ENCODE data around the gene CFAP161.

Gene CFAP161, protein sequence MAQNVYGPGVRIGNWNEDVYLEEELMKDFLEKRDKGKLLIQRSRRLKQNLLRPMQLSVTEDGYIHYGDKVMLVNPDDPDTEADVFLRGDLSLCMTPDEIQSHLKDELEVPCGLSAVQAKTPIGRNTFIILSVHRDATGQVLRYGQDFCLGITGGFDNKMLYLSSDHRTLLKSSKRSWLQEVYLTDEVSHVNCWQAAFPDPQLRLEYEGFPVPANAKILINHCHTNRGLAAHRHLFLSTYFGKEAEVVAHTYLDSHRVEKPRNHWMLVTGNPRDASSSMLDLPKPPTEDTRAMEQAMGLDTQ

DNA sequence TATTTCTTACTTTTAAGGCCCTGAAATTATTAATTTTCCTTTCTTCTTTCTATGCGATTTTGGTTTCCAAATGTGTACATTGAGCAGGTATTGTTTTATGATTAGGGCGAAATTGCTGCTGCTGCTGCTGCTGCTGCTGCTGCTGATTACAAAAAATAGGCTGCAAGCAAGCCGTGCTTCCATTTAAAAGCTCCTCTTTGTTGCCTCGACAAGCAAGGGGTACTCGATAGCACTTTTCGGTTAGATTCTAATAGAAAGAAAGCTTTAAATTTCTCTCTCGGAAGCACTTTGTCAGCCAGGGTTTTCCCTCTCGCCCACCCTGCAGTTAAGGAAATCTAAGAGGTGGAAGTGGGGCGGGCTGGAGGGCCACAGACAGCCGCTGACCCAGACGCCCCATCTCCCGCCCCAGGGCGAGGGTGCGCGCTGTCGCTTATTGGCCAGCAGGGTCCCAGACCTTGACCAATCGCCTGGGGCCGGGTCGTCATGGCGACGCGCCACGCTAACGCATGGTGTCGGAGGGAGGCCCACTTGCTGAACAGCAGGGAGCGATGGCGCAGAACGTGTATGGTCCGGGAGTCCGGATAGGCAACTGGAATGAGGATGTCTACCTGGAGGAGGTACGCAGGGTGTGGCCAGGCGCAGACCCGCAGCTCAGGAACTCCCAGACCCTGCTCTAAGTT, at the start of gene CFAP161:
Gene CFAP161, plus strand, starts transcription at position 489 of the 680 bp plus-strand sequence. Its CDS starts 60 bp downstream, at position 549.
- no peak for DNase-seq

DNA sequence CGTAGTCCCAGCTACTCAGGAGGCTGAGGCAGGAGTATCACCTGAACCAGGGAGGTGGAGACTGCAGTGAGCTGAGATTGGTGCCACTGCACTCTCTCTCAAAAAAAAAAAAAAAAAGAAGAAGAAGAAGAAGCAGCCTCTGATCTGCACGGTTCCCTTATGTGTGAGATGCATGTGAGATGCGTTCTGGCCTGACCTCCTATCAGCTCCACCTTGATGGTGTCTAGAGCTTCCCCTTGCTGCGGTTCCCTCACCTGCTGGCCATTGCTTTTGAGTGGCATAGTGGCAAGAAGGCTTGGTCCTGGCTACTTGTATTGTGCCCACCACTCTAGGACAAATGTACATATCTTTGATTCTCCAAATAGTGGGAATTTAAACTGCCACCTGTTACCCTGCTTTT, 49.4 kb upstream of the CFAP161 start:
- DNase-seq = no peak

DNA sequence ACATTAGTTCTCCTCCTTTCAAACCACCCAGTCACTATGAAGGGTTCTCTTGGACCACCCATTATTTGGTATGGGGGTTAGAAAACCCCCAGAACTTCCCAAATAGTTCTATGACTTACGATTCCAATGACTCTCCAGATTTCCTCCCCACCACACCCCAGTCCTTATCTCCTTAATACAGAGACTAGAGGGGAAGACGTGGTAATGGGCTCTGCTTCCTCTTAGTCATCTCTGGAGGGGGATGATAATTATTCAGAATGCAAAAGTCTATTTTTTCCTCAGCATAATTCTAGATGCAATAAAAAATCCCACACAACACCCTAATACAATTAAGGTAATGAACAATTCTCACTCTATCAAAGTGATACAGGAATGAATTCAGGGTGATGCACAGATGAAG, 48.9 kb upstream of the CFAP161 start:
- DNase-seq = no peak

DNA sequence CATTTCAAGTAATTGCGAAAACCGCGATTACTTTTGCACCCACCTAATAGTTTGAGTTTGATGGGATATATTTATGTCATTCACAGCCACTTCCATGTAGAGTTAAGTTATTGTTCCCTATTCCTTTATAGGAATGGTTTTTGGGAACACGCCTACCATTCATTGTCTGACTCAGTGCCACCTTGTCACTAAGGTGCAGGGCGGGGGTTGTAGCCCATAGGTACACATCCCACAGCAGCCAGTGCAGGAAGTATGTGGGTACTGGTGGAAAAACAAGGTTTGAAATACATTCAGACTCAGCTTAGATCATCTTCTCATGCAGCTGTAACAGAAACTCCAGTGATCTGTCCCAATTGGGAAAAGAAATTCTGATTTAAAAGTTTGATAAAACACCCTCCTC, 48.2 kb upstream of the CFAP161 start:
- no peak for DNase-seq

DNA sequence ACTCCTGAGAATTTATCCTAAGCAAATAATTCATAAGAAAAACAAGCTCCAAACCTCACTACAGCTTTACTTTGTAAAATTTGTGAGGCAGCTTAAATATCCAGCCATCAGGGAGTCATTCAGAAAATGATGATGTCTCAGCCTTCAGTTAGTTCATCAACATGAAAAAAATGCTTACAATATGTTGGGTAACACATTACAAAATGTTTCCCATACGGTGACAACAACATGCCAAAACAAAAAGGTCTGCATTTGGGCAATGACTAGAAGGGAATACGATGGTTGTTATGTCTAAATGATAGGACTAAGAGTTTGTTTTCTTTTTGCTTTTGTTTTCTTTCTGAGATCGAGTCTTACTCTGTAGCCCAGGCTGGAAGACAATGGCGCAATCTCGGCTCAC, 47.0 kb upstream of the CFAP161 start:
- no peak for DNase-seq

DNA sequence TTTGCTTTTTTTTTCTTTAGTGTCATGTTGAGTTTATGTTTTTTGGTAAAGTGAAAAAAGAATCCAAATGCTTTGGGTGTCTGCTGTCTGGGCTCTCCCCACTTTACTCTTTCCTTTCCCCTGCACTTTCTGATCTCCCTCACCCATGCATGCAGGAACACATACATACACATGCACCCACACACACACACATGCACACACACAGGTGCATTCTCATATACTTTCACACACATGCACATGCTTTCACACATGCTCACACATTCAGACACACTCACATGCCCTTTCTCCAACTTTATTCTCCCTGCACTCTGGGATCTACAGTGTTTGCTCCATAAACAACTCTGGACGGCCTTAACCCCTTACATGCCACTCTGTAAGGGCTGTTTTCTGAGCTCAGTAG, 46.4 kb upstream of the CFAP161 start:
- no peak for DNase-seq

DNA sequence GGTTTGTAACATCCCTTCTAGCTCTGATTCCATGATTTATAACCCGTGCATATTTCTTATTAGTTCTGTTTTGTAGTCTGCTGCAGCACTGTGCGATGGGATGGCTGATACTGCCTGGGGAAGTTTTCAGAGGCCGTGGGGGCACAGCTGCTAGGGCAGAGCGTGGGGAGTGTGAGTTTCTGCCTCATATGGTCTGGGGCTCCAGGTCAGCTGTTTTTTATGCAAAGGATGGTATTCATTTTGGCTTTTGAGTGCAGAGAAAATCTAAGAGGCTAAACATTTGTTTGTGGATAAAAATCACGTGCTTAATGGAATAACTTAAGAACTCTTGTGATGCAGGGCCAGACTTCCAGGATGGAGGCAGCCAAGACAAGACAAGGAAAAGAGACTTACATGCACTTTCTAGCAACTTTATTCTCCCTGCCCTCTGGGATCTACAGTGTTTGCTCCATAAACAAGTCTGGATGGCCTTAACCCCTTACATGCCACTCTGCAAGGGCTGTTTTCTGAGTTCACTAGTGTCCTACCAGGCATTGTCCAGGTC, 45.5 kb upstream of the CFAP161 start:
- no peak for DNase-seq

DNA sequence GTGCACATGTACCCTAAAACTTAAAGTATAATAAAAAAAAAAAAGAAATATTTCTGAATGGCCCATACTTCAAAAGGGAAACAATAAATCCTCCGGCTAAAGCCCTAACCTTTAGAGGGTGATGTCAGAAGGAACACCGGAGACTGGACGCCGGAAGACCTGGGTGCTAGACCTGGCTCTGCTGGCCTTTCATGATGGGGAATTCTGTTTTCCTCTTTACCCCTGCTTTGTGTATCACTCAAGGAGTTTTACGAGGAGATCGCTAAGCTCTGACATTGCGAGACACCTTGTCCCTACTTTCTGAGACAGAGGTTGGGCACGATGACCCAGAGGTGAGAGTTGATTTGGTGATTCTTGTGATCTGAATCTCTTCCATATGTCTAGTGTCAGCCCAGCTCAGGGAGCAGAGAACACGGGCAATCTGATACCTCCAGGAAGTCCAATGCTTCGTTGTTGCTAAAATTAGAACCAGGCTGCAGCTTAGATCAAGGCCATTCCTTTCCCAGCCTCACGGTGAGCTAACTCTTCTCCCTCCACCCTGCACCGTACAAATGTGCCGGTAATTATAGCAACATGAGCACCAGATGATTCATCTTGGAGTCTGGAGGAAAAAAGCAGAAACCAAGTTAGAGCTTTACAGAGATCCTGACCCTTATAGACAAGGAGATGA, 42.0 kb upstream of the CFAP161 start:
- peak in 1 of 2 experiments; percentile 25 for DNase-seq

DNA sequence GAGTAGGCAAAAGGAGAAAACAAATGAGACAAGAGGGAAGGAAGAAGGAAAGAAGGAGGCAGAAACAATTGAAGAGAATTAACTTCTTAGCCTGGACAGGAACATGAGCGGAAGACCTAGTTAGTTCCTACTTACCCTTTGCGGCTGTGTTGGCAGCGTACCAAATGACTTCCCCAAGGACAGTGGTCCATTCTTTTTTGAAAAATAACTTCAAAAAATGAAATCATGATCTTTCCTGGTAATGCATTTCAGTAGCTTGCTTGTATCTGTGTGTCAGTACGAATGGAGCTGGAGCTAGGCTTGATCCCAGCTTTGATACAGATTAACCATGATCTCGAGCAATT, 41.5 kb upstream of the CFAP161 start:
- no peak for DNase-seq

DNA sequence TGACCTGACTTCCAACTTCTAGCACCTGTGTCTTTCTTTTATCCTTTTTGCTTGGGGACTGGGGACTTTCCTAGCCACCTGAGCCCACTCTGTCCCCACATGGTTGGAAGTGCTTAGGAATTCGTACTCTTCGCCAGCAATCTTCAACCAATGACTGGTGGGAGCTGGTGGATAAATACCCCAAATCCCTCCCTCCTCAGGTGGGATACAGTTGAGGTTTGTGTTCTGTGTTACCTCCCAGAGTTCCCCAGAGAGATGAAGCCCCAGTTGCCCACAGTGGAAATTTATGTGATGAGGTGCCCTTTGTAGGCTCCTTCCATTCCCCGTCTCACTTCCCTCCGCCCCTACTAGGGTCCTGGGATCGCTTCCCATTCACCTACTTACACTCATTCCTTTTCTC, 40.1 kb upstream of the CFAP161 start:
- DNase-seq = no peak

DNA sequence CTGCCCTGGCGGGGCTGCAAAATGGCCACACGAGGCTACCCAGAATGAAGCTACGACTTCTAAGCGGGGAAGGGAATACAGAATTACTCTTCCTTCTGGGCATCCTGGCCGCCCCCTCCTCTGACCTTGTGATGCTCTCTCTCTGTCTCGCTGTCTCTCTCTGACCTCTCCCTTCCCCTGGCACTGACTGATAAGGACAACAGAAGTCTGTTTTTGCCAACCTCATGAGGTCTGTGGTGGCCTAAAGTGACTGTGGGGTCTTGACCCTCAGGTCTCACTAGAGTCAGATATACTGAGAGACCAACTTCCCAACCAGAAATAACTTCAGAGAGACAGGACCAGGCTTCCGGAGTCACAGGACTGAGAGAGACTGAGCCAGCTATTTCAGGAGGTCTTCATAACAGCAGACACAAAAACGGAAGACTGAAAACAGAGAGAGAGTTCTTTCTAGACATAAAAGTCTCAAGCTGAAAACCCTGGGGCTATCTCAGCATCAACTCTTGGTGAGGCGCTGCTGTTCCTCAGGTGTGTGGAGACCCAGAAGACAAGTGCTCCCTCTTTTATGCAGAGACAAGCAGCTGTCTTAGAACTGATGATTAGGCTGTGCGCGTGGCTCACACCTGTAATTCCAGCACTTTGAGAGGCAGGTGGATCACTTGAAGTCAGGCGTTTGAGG, 38.2 kb upstream of the CFAP161 start:
- DNase-seq = no peak

DNA sequence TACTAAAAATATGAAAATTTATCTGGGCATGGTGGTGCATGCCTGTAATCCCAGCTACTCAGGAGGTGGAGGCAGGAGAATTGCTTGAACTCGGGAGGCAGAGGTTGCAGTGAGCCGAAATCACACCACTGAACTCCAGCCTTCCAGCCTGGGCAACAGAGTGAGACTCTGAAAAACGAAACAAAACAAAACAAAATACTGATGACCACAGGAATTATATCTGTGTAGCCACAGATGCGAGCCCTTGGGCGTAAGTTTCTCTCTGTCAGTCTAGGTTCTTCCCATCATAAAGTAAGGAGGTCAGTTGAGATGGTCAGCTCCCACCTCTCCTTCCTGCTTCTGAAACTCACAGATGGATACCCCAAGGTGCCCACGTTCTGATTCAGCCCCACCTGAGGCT, 37.7 kb upstream of the CFAP161 start:
- no peak for DNase-seq

DNA sequence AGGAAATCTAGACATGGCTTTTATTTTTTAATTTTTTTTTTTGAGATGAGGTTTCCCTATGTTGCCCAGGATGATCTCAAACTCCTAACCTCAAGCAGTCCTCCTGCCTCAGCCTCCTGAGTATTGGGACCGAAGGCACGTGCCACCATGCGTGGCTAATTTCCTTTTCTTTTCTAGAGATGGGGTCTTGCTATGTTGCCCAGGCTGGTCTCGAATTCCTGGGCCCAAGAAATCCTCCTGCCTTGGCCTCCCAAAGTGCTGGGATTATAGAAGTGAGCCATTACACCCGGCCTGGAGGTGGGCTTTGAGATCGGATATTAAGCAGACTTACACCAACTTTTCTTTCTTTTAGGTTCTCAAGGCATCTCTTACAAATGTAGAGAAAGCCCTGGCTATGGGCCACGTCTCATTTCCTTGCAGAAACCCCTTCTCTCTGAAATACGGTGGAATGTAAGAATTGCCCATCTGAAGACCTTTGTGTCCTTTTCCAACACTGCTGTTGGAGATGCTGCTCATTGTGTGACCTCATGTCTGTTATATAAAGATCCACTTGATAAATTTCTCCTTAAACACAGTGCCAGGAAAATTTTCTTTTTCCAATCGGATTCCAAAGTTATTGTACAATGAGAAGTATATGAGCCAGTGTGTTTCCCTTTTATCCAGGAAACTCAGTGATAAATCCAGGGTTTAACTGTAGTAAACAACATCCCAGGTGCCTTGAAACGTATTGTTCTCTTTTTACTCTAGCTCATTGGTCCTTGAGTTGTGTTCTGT, 36.8 kb upstream of the CFAP161 start:
- no peak for DNase-seq

DNA sequence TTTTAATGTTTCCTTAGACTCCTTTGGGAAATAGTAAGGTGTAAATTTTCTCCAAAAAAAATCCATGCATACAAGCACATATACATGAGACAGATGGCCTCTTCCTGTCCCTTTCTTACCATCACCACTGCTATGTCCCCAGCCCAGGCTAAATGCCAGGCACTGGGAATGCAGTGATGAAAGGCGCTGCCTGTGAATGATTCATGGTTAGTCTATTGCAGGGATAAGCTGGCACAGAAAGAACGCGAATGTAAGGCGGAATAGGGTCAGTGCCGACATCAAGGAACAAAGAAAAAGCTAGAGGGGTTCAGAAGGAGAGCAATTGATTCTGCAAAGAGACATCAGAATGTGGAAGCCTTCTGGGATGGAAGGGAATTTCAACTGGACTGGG, 36.2 kb upstream of the CFAP161 start:
- peak in 1 of 2 experiments; percentile 43 for DNase-seq

DNA sequence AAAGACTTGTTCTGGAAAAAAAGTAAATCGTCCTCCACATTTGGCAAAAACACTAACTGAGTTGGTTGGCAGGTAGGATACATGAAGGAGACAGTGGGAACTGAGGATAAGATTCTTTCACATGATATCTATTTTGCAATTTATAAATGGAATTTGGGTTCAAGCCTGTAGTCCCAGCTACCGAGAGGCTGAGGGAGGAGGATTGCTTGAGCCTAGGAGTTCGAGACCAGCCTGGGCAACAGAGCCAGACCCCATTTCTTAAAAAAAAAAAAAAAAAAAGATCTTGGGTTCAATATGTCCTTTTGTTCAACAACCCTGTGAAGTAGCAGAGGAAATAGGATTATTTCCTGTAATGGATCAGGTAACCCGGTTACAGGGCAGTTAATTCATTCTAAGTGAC, 35.7 kb upstream of the CFAP161 start:
- no peak for DNase-seq

DNA sequence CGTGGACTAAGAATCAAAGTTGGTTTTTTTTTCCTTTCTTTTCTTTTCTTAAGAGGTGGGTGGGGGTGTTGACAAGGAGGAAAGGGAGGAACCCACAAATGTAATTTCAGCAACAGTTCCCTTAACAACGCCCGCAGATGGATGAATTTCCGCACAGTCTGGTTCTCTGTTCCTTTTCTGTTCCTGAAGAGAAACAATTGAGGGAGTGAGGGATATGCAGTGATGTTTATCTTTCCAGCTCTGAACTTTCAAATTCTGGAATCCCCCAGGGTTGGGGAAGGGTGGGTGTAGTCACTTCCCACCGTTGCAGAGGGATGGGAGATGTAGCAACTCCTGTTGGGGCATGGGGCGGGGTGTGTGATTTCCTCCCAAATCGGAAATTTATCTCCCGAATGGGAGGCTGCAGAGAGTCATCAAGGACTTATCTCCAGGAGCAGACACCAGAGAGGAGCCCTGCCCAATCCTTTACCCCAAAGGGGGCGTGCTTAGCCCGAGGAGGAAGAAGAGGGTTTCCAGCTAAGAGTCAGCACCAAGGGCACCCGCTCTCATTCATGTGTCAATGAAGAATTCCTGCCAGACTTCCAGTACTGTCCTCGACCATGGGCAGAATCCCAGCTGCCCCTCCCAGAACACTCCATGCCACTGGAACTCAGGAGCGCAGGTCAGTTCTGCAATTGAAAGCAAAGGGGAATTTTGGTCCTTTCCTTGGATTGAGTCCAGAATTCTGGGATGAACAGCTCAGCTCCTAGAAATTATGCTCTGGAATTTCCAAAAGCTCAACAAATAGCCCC, 35.0 kb upstream of the CFAP161 start:
- DNase-seq = no peak

DNA sequence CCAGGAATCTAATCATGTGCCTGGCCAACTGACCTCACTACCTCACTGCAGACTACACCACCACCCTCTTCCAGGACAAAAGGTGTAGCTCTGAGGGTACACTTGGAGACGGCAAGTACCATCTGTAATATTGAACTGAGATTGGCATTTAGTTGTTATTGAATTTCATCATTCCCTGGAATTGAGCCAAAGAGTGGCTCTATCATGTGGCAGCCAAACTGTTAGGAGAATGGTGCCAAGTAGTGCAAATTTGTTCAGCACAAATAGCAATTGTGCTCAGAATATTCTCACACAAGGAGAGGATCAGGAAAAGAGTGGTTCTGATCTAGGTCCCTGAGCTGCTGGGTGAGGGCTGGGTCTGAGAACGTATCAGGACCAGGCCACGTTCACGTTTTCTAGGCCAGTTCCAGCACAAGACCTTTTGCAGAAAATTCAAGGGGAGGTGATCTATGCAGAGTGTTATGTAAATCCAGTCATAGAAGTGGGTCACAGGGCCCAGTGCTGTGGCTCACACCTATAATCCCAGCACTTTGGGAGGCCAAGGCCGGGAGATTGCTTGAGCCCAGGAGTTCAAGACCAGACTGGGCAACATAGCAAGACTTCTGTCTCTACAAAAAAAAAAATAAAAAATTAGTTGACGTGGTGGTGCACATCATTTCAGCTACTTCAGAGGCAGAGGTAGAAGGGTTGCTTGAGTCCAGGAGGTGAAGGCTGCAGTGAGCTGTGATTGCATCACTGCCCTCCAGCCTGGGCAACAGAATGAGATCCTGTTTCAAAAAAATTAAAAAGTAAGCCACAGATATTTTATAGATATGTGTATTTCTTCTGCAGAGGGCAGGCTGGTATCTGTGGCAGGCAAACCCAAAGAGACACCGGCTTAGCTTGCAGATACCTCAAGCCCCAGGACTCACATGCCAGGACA, 31.9 kb upstream of the CFAP161 start:
- peak; percentile 28 to 78 for DNase-seq

DNA sequence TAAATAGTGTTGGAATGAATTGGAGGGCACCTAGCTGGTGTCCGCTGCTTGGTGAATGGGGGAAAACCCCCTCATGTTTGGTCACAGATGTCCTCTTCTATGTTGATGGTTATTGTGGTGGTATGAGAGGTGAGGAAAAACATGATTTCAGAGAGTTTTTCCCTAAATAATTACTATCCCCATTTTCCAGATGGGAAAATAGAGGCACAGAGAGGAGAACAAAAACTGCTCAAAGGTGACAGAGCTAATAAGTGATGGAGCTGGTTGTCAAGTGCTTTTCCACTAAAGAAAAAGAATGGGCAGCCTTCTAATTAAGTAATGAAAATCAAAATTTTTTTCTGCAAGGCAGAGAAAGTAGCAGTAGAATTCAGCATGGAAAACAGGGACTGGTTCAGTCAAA, 30.2 kb upstream of the CFAP161 start:
- DNase-seq = no peak

DNA sequence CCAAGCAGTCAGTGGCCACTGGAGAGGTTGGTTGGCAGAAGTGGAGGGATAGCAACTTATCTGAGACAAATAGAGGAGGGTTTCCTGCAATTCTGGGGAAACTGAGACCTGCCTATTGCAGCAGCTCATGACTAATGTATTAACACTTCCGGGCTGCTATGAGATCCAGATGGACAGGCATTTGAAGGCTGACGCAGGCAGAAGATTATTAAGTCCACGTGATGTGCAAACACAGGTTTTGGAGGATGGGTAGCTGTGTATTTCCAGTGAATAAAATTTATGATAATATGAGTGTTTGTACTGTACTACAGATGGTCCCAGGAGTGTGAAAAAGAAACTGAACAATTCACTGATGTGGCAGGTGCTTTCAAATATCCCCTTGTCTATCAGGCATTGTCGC, 28.5 kb upstream of the CFAP161 start:
- no peak for DNase-seq

DNA sequence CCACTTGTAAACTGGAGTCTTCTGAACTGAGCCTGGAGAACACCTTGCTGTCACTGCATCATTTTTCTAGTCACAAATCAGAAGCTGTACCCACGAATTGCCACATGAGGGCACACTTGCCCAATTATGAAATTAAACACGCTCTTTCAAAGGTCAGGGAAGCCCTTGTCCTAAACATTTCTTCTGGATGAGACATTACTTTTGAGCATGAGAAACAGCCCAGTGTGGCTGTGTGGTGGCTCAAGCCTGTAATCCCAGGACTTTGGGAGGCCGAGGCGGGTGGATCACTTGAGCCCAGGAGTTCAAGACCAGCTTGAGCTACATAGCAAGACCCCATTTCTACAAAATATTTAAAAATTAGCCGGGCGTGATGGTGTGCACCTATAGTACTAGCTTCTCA, 27.5 kb upstream of the CFAP161 start:
- DNase-seq = peak; percentile 12 to 74

DNA sequence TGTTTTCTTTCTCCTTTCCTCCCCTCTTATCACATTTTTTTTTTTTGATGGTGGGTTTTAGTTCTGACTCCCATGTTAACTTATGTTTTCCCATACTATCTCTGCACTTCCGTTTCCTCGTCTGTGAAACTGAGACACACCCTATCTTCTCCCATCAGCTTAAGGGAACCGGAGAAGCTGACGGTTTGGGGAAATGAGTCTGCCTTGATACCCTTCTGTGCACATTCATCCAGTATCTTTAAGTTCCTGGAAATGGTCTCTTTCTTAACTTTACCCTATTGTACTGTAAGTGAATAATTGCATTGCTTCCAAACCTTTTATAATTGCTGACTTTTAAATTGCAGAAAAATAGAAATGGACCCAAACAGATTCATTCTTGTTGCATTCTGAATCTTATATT, 26.2 kb upstream of the CFAP161 start:
- no peak for DNase-seq
